Measurements from ENCODE around the gene SHMT1.
"Not testable (repeated sequence)": the region's sequence is repeated elsewhere in the genome, so short reads cannot be mapped to it uniquely, and the experiment has no call there.

Gene SHMT1

DNA sequence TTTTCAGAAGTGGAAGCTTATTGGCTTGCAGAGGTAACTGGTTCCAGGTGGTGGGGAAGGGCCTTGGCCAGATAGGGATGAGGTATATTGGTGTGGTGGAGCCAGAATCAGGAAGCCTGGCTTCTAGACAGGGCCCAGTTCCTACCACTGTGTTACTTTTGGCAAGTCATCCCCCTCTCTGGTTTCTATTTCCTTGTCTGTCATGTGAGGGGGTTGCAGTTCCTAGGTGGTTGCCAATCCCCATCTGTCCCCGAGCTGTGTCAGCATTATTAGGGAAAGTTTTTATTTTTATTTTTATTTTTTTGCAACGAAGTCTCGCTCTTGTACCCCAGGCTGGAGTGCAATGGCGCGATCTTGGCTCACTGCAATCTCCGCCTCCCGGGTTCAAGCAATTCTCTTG lies 45.2 kb downstream of the SHMT1 start:
- peak overlapping the region; percentile 18; the same call in 1 of the 2 replicates for H3K27ac ChIP-seq (ENCODE audit: low read depth, low read length)
- H3K27me3 ChIP-seq (ENCODE audit: insufficient read depth, low read length), result no peaks in the 10 kb centered on the region
- H2AFZ ChIP-seq (ENCODE audit: low read length, unreplicated experiment), result no peak overlapping the region
- H3K36me3 ChIP-seq (ENCODE audit: insufficient read depth, low read length), result peaks cover 13% of the 10 kb centered on the region; the same call in 1 of the 2 replicates
- H3K4me1 ChIP-seq (ENCODE audit: control insufficient read depth, insufficient read depth, low read length, unreplicated experiment), result peaks cover 46% of the 10 kb centered on the region
- H3K79me2 ChIP-seq (ENCODE audit: control insufficient read depth, insufficient read depth, low read length, unreplicated experiment), result peaks cover 80% of the 10 kb centered on the region
- peak overlapping the region; percentile 96 for H3K4me3 ChIP-seq (ENCODE audit: low read depth, low read length)

DNA sequence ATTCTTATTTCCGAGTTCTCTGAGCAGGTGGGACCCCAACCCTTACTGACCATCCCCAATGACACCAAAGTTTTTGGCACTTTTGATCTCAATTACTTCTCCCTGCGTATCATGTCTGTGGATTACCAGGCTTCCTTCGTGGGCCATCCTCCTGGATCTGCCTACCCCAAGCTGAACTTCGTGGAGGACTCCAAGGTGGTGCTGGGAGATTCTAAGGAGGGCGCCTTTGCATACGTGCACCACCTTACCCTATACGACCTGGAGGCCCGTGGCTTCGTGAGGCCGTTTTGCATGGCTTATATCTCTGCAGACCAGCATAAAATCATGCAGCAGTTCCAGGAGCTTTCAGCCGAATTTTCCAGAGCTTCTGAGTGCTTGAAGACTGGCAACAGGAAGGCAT lies 47.4 kb downstream of the SHMT1 start:
- H2AFZ ChIP-seq (ENCODE audit: low read length, unreplicated experiment), result no peak overlapping the region
- H3K4me3 ChIP-seq (ENCODE audit: low read depth, low read length), result peak overlapping the region; percentile 96
- peaks cover 13% of the 10 kb centered on the region; the same call in 1 of the 2 replicates for H3K36me3 ChIP-seq (ENCODE audit: insufficient read depth, low read length)
- peak overlapping the region; percentile 87 for H3K27ac ChIP-seq (ENCODE audit: low read depth, low read length)
- no peaks in the 10 kb centered on the region for H3K27me3 ChIP-seq (ENCODE audit: insufficient read depth, low read length)
- H3K4me1 ChIP-seq (ENCODE audit: control insufficient read depth, insufficient read depth, low read length, unreplicated experiment), result peaks cover 52% of the 10 kb centered on the region
- H3K79me2 ChIP-seq (ENCODE audit: control insufficient read depth, insufficient read depth, low read length, unreplicated experiment), result peaks cover 94% of the 10 kb centered on the region

GRCh38 chr17:18315562-18315922 lies 47.8 kb downstream of the SHMT1 start:
- Histone ChIP-seq H2AFZ (ENCODE audit: low read length, unreplicated experiment) (peak overlapping the region; percentile 71), H3K4me1 (ENCODE audit: control insufficient read depth, insufficient read depth, low read length, unreplicated experiment) (peaks cover 49% of the 10 kb centered on the region), H3K27me3 (ENCODE audit: insufficient read depth, low read length) (no peaks in the 10 kb centered on the region), H3K4me3 (ENCODE audit: low read depth, low read length) (peak overlapping the region; percentile 96), H3K79me2 (ENCODE audit: control insufficient read depth, insufficient read depth, low read length, unreplicated experiment) (peaks cover 95% of the 10 kb centered on the region), H3K27ac (ENCODE audit: low read depth, low read length) (peak overlapping the region; percentile 87), H3K36me3 (ENCODE audit: insufficient read depth, low read length) (peaks cover 13% of the 10 kb centered on the region; the same call in 1 of the 2 replicates)

GRCh38 chr17:18314731-18315561 lies 48.4 kb downstream of the SHMT1 start, which contains the start of the genes SMCR8 and TOP3A:
Gene SMCR8, plus strand, starts transcription at chr17:18315293. Its CDS starts 497 bp downstream, at chr17:18315790.
Gene TOP3A, minus strand, starts transcription at chr17:18314994. Its CDS starts 216 bp downstream, at chr17:18314778.
- no peaks in the 10 kb centered on the region for H3K27me3 ChIP-seq (ENCODE audit: insufficient read depth, low read length)
- peaks cover 48% of the 10 kb centered on the region for H3K4me1 ChIP-seq (ENCODE audit: control insufficient read depth, insufficient read depth, low read length, unreplicated experiment)
- H3K27ac ChIP-seq (ENCODE audit: low read depth, low read length), result peak within 1 kb of the TSS; percentile 87
- peak within 1 kb of the TSS; percentile 93 for H2AFZ ChIP-seq (ENCODE audit: low read length, unreplicated experiment)
- H3K36me3 ChIP-seq (ENCODE audit: insufficient read depth, low read length), result peaks cover 17% of the 10 kb centered on the region; the same call in 1 of the 2 replicates
- peak within 1 kb of the TSS; percentile 96 for H3K4me3 ChIP-seq (ENCODE audit: low read depth, low read length)
- H3K79me2 ChIP-seq (ENCODE audit: control insufficient read depth, insufficient read depth, low read length, unreplicated experiment), result peaks cover 94% of the 10 kb centered on the region

DNA sequence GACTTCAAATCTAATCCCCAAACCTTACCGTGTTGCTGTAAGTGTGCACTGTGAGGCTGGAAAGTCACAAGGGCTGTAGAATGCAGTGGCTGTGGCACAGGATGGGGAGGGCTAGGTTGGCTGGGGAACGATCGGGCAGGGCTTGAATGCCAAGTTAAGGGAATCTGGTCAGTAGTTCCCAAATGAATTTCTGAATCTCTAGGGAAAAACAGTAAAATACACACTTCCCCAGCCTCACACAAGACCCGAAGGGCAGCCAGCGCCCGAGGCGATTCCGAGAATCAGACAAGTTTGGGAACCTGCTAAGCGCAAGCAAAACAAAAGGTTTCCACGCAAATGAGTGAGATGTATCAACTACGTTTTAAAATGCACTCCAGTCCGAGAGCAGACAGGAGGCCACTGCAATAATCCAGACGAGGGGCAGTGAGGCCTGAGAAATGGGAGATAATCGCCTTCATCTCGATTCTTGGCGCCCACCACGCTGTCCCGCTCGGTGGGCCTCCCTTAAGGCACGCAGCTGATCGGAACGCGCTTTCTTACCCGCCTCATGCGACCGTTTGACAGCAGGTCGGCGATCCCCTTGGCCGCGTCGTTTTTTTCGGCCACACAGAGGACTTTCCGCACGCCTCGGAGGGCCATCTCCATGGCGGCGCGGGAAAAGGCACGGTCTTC lies 49.2 kb downstream of the SHMT1 start:
- H2AFZ ChIP-seq (ENCODE audit: low read length, unreplicated experiment), result peak overlapping the region; percentile 93
- H3K4me1 ChIP-seq (ENCODE audit: control insufficient read depth, insufficient read depth, low read length, unreplicated experiment), result peaks cover 45% of the 10 kb centered on the region

DNA sequence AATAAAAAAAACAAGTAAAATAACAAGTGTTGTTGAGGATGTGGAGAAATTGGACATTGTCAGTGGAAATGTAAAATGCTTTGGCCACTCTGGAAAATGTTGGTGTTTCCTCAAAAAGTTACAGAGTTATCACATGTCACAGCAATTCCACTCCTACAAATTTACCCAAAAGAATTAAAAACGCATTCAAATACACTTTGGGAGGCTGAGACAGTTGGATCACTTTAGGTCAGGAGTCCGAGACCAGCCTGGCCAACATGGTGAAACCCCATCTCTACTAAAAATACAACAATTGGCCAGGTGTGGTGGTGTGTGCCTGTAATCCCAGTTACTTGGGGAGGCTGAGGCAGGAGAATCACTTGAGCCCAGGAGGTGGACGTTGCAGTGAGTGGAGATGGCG lies 54.1 kb downstream of the SHMT1 start:
- Histone ChIP-seq H2AFZ (ENCODE audit: low read length, unreplicated experiment) (no peak overlapping the region), H3K4me1 (ENCODE audit: control insufficient read depth, insufficient read depth, low read length, unreplicated experiment) (peaks cover 18% of the 10 kb centered on the region), H3K27ac (ENCODE audit: low read depth, low read length) (peak overlapping the region; percentile 93), H3K27me3 (ENCODE audit: insufficient read depth, low read length) (no peaks in the 10 kb centered on the region), H3K4me3 (ENCODE audit: low read depth, low read length) (no peak overlapping the region), H3K36me3 (ENCODE audit: insufficient read depth, low read length) (peaks cover 15% of the 10 kb centered on the region), H3K79me2 (ENCODE audit: control insufficient read depth, insufficient read depth, low read length, unreplicated experiment) (peaks cover 52% of the 10 kb centered on the region)

More for the DNA sequence above, 49.2 kb downstream of the SHMT1 start:
- peak overlapping the region; percentile 87 for H3K27ac ChIP-seq (ENCODE audit: low read depth, low read length)
- no peaks in the 10 kb centered on the region for H3K27me3 ChIP-seq (ENCODE audit: insufficient read depth, low read length)
- H3K4me3 ChIP-seq (ENCODE audit: low read depth, low read length), result peak overlapping the region; percentile 96
- peaks cover 91% of the 10 kb centered on the region for H3K79me2 ChIP-seq (ENCODE audit: control insufficient read depth, insufficient read depth, low read length, unreplicated experiment)
- H3K36me3 ChIP-seq (ENCODE audit: insufficient read depth, low read length), result peaks cover 17% of the 10 kb centered on the region; the same call in 1 of the 2 replicates

GRCh38 chr17:18303206-18303605 lies 60.1 kb downstream of the SHMT1 start:
- H2AFZ ChIP-seq (ENCODE audit: low read length, unreplicated experiment); H3K27me3 ChIP-seq (ENCODE audit: insufficient read depth, low read length); H3K79me2 ChIP-seq (ENCODE audit: control insufficient read depth, insufficient read depth, low read length, unreplicated experiment); H3K27ac ChIP-seq (ENCODE audit: low read depth, low read length); H3K4me3 ChIP-seq (ENCODE audit: low read depth, low read length): not testable (repeated sequence)
- peaks cover 12% of the 10 kb centered on the region for H3K4me1 ChIP-seq (ENCODE audit: control insufficient read depth, insufficient read depth, low read length, unreplicated experiment)
- peaks cover 27% of the 10 kb centered on the region; the same call in 1 of the 2 replicates for H3K36me3 ChIP-seq (ENCODE audit: insufficient read depth, low read length)

DNA sequence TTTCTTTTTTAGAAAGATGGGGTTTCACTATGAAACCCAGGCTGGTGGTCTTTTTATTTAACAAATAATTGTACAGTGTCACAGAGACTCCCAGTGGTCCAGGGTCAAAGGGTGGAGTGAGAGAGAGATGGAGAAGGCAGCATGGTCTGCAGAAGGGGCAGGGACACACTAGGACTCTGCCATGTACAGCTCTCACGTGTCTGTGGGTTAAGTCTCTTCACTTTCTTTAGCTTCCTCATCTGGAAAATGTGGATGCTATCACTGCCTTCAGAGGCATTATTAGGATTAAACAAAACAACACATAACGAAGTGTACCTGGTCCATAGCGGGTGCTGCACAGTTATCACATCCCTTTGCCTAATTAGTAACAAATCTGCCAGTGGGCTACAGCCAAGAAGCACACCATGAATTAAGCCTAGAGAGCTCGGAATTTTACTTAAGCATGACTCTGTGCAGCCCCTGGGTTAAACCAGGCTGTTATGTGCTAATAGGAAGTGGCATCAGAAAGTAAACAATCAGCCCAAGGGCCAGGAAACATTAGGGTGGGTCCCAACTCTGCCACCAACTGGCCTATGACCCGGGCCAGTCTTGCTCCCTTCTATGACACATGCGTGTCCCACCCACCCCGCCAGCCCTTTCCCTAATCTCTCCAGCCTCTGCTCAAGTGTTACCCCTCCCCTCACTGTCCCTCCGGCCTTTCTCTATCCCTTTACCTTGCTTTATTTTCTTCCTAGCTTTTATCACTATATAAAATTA lies 62.4 kb downstream of the SHMT1 start:
- no peaks in the 10 kb centered on the region for H3K27me3 ChIP-seq (ENCODE audit: insufficient read depth, low read length)
- H2AFZ ChIP-seq (ENCODE audit: low read length, unreplicated experiment), result no peak overlapping the region
- H3K79me2 ChIP-seq (ENCODE audit: control insufficient read depth, insufficient read depth, low read length, unreplicated experiment), result peaks cover 4% of the 10 kb centered on the region
- no peak overlapping the region for H3K4me3 ChIP-seq (ENCODE audit: low read depth, low read length)
- H3K36me3 ChIP-seq (ENCODE audit: insufficient read depth, low read length), result peaks cover 22% of the 10 kb centered on the region; the same call in 1 of the 2 replicates
- H3K27ac ChIP-seq (ENCODE audit: low read depth, low read length), result 0 out of 2 replicates have a peak overlapping the region, but pooled peaks have one; percentile 18
- H3K4me1 ChIP-seq (ENCODE audit: control insufficient read depth, insufficient read depth, low read length, unreplicated experiment), result peaks cover 12% of the 10 kb centered on the region

DNA sequence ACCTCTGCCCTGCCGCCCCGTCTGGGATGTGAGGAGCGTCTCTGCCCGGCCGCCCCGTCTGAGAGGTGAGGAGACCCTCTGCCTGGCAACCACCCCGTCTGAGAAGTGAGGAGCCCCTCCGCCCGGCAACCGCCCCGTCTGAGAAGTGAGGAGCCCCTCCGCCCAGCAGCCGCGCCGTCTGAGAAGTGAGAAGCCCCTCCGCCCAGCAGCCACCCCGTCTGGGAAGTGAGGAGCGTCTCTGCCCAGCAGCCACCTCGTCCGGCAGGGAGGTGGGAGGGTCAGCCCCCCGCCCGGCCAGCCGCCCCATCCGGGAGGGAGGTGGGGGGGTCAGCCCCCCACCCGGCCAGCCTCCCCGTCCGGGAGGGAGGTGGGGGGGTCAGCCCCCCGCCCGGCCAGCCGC lies 65.3 kb downstream of the SHMT1 start:
- not testable (repeated sequence) for H3K79me2 ChIP-seq (ENCODE audit: control insufficient read depth, insufficient read depth, low read length, unreplicated experiment); H3K27ac ChIP-seq (ENCODE audit: low read depth, low read length); H3K4me3 ChIP-seq (ENCODE audit: low read depth, low read length); H2AFZ ChIP-seq (ENCODE audit: low read length, unreplicated experiment); H3K27me3 ChIP-seq (ENCODE audit: insufficient read depth, low read length)
- Histone ChIP-seq H3K36me3 (ENCODE audit: insufficient read depth, low read length) (peaks cover 26% of the 10 kb centered on the region), H3K4me1 (ENCODE audit: control insufficient read depth, insufficient read depth, low read length, unreplicated experiment) (peaks cover 12% of the 10 kb centered on the region)

Measured in ACC112 (cell line).